ENCODE data around the gene CD3G.

- no peak for TF ChIP-seq CTCF (IDR thresholded peaks at IDR 0.05)
- no peak for TF ChIP-seq EZH2 (IDR thresholded peaks at IDR 0.05; ENCODE audit: borderline replicate concordance, insufficient read depth, low read depth, low read length, poor library complexity, severe bottlenecking)
These were observed 15.4 kb upstream of the CD3G start for GRCh38 chr11:118328745-118329144.

All from B cell (primary cell).